Left cardiac atrium (tissue), 4 donors: ENCODE results near the gene PAPOLB. TPM values are rescaled to one million over a fixed set of nuclear protein-coding genes. Genes with fewer than 3 reads are reported as not detected.

Experiments used
- ATAC-seq, 2 donors: fragments of 200-7000 bp; cut with Tn5 transposase; one replicate each; pipeline ENCODE4 v1.9.1; 2020; ENCODE audit warnings: mild to moderate bottlenecking in 2 of 2, moderate library complexity in 2 of 2
- DNase-seq: peaks from one replicate; pipeline ENCODE4 v3.0.0-alpha.2; 2020
- intact Hi-C, 2 donors: fragments of 100-400 bp; cut with DNase I; formaldehyde crosslinking; loops; one replicate each; pipeline versions ENCODE4 v1.14.1 to v1.15.1; 2022 to 2023
- total RNA-seq, 2 donors: library from RNA; stranded (reverse); fragmentation: NEBNext Ultra II Directional; extraction: Animal tissue kit (Norgen Biotek cat#: 25700); gene quantifications; one replicate each; pipeline ENCODE4 v1.2.1, GENCODE V29; 2021
- donor health status: DM: no; HTN: yes; CAD: no.
- donor health status: DM: no; HTN: yes; CAD: no; lungs with severe emphysema.
- donor health status: DM: yes; HTN: yes; CAD: no.
- donor health status: Dilated cardiomyopathy.

Gene PAPOLB
- total RNA-seq, 2 donors from 2014 or later = 0.06 to 0.26 TPM

DNA sequence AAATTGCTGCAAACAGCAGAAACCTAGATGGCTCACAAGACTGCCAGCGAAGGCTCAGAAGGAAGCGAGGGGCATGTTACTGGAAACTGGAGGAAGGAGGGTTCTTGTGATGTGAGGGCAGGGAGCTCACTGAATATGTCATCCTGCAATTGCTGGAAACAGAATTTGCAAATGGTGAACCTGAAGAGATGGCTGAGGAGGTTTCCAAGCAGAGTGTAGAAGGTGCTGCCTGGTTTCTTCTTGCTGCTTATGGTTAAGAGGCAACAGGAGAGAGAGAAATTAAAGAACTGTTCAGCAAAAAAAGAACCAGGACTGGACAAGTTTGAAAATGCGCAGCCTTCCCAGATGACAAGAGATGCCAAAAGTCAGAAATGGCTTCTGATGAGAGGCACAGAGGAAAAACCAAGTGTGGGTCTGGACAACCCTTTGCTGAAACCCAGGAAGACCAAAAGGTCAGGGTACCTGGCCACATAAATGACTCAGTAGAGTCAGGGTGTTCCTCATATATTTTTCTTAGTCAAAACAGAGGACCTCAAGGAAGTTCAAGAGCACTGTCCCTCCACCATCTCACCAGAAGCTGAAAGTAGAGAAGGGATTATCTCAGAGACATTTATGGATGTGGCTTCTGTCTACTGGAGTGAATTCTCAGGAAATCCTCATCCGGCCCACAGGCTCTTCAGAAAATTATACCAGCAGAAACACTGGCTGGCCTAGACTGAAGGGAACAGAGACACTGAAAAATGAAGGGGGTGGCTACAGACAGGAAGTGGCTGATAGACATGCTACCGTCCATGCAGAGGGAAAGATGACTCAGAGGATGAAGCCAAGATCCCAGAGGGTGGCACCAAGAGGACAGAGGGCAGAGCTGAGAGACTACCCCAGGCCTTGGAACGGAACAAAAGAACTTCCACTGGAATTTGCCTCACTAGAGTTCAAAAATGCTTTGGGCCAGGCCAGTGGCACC is 10.1 kb downstream of the PAPOLB start:
- no peak for ATAC-seq
- DNase-seq = no peak
- intact Hi-C loops = no loop called here

GRCh38 chr7:4850262-4850795 is 11.5 kb downstream of the PAPOLB start:
- no peak for DNase-seq
- no peak for ATAC-seq
- intact Hi-C loops = no loop called here

- intact Hi-C loops = no loop called here
- DNase-seq = no peak
- ATAC-seq = no peak
Observed at GRCh38 chr7:4849390-4849789, 12.4 kb downstream of the PAPOLB start.

GRCh38 chr7:4845740-4846142 is 16.1 kb downstream of the PAPOLB start:
- ATAC-seq (peak; percentile 74 to 83), DNase-seq (peak; percentile 64)
- intact Hi-C loops = no loop called here

- intact Hi-C loops = no loop called here
- DNase-seq (peak; percentile 70), ATAC-seq (peak; percentile 15 to 73)
Observed at GRCh38 chr7:4842319-4843064, 19.3 kb downstream of the PAPOLB start.

GRCh38 chr7:4841836-4842235 is 20.0 kb downstream of the PAPOLB start:
- DNase-seq (no peak), ATAC-seq (no peak)
- intact Hi-C loops = no loop called here

DNA sequence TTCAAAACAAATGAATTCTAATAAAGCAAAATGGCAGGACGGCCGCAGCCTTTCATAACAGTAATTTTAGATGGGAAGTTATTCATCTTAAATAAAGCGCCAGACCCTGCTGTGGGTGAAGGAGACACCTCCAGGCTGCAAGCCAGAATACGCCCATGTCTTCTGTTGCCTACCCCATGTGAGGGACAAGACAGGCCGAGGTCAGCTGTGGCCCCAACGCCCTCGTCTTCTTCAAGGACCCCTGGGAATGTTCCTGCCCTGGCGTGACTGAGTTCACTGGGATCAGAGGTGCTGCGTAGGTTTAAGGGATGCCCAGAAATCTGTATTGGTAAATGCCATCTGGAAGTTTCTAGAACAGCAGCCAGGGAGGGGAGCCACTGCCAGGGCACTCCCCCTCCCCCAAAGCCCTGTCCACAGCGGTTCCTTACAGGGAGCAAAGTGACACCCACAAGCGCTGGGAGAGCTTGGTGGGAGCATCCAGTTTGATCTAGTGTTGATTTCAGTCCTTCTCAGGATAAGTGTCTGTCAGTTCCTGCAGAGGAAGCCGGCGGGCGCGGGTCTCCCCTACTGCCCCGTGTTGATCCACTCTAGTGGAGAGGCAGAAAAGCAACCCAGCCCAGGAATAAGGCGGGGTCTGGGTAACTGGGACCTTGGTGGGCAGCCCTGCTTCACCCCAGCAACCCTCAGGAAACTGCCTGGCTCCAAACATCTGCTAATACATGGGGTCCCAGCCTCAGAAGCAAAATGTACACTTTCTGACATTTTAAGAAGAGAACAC is 20.6 kb downstream of the PAPOLB start:
- DNase-seq (no peak), ATAC-seq (no peak)
- intact Hi-C loops = no loop called here

DNA sequence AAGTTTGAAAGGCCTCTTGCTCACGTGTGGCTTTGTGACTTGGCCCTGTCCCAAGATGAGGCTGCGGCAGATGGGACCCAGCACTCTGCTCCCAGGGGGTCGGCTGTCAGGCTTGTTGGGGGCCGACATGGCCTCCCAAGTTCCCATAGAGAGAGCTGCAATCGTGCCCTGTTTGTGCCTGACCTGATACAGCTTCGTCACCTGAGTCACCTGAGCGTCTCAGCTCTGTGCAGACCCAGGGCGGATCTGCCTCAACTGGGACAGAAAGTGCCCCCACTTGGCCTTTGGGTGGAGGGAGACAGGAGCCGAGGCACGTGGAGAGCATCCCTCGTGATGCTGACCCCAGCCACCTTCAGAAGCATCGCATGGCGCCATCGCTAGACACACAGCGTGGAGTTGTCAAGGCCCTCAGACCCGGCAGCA is 21.7 kb downstream of the PAPOLB start:
- ATAC-seq (no peak), DNase-seq (no peak)
- intact Hi-C loops = no loop called here

- intact Hi-C loops = loop anchor here in 1 of 2 donors (10.0 kb wide), 1 partner anchor 246 kb away; no protein-coding TSS in a partner anchor
- DNase-seq = no peak
Observed at GRCh38 chr7:4838626-4839334, 23.1 kb downstream of the PAPOLB start.

DNA sequence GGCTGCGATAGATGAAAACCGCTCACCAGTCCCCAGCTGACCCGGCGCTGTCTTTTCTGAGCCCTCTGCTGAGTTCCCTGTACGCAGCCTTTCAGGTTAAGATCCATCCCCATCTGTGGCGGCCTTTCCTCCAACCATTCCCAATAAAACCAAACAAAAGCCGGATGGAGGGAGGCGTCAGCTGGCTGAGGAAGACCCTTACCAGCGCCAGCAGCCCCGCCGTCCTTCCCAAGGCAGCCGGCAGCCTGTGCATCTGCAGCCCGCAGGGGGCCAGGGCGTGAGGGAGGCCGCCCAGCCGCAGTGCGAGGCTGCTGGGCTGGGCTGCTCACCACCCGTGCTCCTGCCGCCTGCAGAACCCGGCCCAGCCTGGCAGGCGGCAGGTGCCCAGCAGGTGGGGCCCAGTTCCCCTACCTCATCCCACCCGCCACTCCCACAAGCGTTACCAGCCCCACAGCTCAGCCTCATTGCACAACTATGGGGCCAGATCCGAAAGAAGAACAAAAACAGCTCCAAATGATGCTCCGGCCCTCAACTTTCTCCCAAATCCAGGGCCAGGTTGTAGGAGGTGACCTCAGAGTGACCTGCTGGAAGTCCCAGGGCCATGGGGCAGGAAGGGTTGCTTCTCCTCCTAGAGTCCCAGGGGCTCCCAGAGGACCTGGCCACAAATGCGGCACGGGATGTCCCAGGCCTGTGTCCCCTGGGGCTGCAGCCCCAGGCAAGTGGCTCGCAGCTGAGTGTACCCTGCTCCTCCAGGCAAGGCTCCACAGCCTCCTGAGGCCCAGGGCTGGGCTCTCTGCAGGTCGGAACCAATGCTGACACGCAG is 23.8 kb downstream of the PAPOLB start:
- intact Hi-C loops = loop anchor here in 1 of 2 donors (10.0 kb wide), 1 partner anchor 247 kb away; no protein-coding TSS in a partner anchor
- DNase-seq (no peak), ATAC-seq (no peak)

More at GRCh38 chr7:4838626-4839334, 23.1 kb downstream of the PAPOLB start:
- ATAC-seq = no peak

- intact Hi-C loops = loop anchor here in 1 of 2 donors (10.0 kb wide), 1 partner anchor 248 kb away; no protein-coding TSS in a partner anchor
- peak in 1 of 2 donors; percentile 10 for ATAC-seq
- DNase-seq = no peak
Observed at GRCh38 chr7:4837041-4837802, 24.6 kb downstream of the PAPOLB start.

GRCh38 chr7:4836206-4836661 is 25.6 kb downstream of the PAPOLB start:
- DNase-seq = no peak
- no peak for ATAC-seq
- intact Hi-C loops = loop anchor here in 1 of 2 donors (10.0 kb wide), 1 partner anchor 249 kb away; no protein-coding TSS in a partner anchor

DNA sequence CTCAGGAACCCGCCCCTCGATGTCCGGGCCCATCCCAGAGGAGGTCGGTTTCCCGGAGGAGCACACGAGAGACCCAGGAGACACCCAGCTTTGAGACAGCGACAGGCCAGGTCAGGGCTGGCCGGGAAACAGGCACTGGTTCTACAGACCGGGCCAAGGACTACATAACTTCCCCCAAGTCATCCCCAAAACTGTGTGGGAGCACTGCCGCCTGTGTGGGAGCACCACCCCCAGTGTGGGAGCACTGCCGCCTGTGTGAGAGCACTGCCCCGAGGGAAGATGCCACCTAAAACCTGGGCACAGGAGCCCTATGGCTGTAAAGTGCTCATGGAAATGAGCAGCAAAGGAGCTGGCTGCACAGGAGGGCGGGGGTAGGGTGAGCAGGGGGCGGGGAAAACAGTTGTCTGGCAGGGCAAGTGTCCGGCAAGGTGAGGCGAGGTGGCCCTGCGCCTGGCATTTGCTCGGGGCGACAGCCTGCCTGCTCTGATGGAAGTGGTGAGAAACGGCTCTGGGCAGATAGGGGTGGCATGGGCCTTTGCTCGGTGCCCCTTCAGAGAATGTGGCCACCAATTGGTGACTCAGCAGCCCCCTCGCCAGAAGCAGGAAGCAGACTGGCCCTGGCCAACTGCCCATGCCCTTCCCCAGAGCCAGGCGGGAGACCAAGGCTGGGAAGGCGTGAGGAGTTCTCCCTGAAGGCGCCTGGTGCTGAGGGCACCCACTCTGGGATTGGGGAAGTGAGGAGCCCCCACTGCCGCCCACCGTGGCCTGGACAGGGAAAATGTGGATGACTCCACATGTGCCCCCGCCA is 26.2 kb downstream of the PAPOLB start:
- DNase-seq (no peak), ATAC-seq (no peak)
- intact Hi-C loops = loop anchor here in 1 of 2 donors (10.0 kb wide), 1 partner anchor 249 kb away; no protein-coding TSS in a partner anchor

DNA sequence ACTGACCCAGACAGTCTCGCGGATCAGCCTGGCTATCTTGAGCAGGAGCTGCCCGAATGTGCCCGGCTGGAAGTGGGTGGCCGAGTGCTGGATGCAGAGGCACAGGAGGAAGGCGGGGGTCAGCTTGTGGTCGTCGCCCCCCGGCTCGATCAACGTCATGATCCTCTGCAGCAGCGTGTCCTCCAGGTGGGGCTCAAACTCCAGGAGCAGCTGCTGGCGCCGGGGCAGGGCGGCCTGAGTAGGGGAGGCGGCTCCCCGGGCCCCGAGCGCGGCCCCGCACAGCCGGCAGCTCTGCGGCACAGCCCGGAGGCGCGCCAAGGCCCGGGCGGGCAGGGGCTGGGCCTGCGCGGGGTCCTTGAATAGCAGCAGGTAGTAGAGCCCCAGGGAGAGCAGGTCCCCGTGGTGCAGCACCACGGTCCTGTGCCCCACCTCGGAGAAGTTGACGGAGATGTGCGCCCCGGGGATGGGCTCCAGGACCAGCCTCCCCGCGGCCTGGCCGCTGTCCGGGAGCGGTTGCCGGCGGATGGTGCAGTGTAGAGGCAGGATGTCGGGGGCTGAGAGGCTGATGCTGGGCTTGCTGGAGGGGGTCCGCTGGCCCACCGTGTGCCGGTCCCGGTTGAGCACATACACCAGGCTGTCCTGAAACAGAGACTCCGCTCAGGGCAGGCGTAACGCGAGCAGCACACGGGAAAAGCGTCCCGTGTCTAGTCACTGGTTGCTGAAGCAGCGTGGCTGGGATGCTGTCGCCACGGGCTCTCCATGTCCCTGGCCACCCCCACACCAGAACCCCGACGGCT is 27.0 kb downstream of the PAPOLB start:
- DNase-seq (no peak), ATAC-seq (no peak)
- intact Hi-C loops = loop anchor here (5.0 to 10.0 kb wide), 2 partner anchors 48 to 250 kb away; partner anchors contain the start of gene RADIL (in 2 of the 2)
